ENCODE data around the gene THRB. TPM values are rescaled to one million over a fixed set of nuclear protein-coding genes. Genes with fewer than 3 reads are reported as not detected.

Gene THRB
- total and polyA plus RNA-seq, 10 donors = 1.00 to 26.6 (median 16.2) TPM

- 86 to 98% (median 94%) methylated on average over 2 of the region's 2 CpGs for WGBS, 5 donors
- H3K4me3 ChIP-seq = no peak overlapping the region
- H3K36me3 ChIP-seq = no peaks in the 10 kb centered on the region
- H3K9me3 ChIP-seq = no peaks in the 10 kb centered on the region
- no peak overlapping the region for H3K27ac ChIP-seq
- intact Hi-C loops (cut with DNase I; ENCODE audit: low total_unique reads) = no loop called here
- H3K27me3 ChIP-seq (replicated peaks in 1 of 7) = no peaks in the 10 kb centered on the region
- TF ChIP-seq POLR2A (IDR thresholded peaks at IDR 0.05) (no peak), POLR2AphosphoS5 (IDR thresholded peaks at IDR 0.05) (no peak)
- TF ChIP-seq, protein P1, sequence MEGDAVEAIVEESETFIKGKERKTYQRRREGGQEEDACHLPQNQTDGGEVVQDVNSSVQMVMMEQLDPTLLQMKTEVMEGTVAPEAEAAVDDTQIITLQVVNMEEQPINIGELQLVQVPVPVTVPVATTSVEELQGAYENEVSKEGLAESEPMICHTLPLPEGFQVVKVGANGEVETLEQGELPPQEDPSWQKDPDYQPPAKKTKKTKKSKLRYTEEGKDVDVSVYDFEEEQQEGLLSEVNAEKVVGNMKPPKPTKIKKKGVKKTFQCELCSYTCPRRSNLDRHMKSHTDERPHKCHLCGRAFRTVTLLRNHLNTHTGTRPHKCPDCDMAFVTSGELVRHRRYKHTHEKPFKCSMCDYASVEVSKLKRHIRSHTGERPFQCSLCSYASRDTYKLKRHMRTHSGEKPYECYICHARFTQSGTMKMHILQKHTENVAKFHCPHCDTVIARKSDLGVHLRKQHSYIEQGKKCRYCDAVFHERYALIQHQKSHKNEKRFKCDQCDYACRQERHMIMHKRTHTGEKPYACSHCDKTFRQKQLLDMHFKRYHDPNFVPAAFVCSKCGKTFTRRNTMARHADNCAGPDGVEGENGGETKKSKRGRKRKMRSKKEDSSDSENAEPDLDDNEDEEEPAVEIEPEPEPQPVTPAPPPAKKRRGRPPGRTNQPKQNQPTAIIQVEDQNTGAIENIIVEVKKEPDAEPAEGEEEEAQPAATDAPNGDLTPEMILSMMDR (IDR thresholded peaks at IDR 0.05 in 8 of 11, conservative IDR thresholded peaks at IDR 0.05 in 3 of 11) = no peak
- H3K4me1 ChIP-seq = no peaks in the 10 kb centered on the region
- no peak for DNase-seq
These were observed 109.5 kb downstream of the THRB start for GRCh38 chr3:24385012-24385615.

DNA sequence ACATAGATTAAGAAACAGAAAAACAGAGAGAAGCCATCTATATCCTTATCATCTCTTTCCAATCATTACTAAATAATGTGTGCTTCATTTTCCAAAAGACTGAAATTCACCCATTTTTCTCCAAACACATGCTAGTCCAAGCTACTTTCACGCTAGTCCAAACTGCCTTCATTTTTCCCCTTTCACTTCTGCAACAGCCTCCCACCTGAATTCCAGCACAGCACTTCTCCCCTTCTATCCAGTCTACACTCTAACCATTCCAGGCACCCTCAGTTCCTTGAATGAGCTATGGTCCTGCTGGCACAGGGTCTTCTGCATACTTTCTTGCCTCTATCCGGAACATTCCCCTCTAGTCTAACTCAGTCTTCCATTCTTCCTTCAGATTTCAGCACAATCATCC is 112.0 kb downstream of the THRB start:
- no peak for TF ChIP-seq POLR2AphosphoS5 (IDR thresholded peaks at IDR 0.05)
- TF ChIP-seq, protein P1 (IDR thresholded peaks at IDR 0.05 in 8 of 11, conservative IDR thresholded peaks at IDR 0.05 in 3 of 11) = no peak
- TF ChIP-seq POLR2A (IDR thresholded peaks at IDR 0.05) = no peak
- Histone ChIP-seq H3K27ac (no peak overlapping the region), H3K9me3 (no peaks in the 10 kb centered on the region), H3K36me3 (no peaks in the 10 kb centered on the region), H3K4me3 (no peak overlapping the region), H3K27me3 (replicated peaks in 1 of 7) (no peaks in the 10 kb centered on the region), H3K4me1 (no peaks in the 10 kb centered on the region)
- intact Hi-C loops (cut with DNase I; ENCODE audit: low total_unique reads) = no loop called here
- WGBS, 5 donors = 93 to 97% (median 95%) methylated on average over 2 of the region's 2 CpGs
- no peak for DNase-seq

DNA sequence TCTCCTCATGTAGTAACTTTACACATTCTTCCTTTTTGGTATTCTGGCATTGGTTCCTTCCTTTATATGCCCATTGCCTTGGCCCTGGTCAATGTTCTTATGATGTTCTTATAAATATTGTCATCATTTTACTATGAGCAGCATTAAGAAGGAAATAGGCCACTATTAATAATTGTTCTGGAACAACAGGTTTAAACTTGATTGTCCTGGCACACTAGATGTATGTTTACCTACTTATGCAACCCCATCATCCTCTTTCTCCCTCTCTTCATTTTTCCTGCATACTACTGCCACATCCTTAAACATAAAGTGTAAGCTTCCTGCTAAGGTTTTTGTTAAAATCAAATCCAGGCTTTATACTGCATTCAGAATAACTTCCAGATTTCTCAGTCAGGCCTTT is 114.7 kb downstream of the THRB start:
- no peak for DNase-seq
- H3K36me3 ChIP-seq = no peaks in the 10 kb centered on the region
- TF ChIP-seq POLR2A (IDR thresholded peaks at IDR 0.05) (no peak), POLR2AphosphoS5 (IDR thresholded peaks at IDR 0.05) (no peak)
- TF ChIP-seq, protein P1 (IDR thresholded peaks at IDR 0.05 in 8 of 11, conservative IDR thresholded peaks at IDR 0.05 in 3 of 11) = no peak
- H3K9me3 ChIP-seq = no peaks in the 10 kb centered on the region
- H3K4me3 ChIP-seq = no peak overlapping the region
- H3K27me3 ChIP-seq (replicated peaks in 1 of 7) = no peaks in the 10 kb centered on the region
- no peaks in the 10 kb centered on the region for H3K4me1 ChIP-seq
- H3K27ac ChIP-seq = no peak overlapping the region
- intact Hi-C loops (cut with DNase I; ENCODE audit: low total_unique reads) = no loop called here

DNA sequence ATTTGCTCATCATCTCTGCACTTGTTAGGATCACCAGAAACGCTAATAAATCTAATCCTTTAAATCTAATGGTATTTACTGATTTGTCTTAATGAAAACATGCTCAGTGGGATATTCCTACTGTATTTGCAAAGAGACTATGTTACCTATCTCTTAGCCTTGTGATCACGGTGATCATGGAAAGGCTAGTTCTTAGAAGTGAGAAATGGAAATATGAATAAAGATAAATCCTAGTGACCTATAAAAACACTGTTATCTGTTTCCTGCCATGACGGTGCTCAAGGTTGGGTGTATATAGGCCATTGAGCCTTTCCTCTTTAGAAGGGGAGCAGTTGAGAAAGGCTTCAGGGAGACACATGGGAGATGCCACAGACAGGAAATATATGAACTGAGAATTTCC is 116.3 kb downstream of the THRB start:
- no peaks in the 10 kb centered on the region for H3K36me3 ChIP-seq
- H3K4me3 ChIP-seq = no peak overlapping the region
- no peak for DNase-seq
- TF ChIP-seq POLR2AphosphoS5 (IDR thresholded peaks at IDR 0.05) = no peak
- no peaks in the 10 kb centered on the region for H3K4me1 ChIP-seq
- no peak overlapping the region for H3K27ac ChIP-seq
- no peaks in the 10 kb centered on the region for H3K27me3 ChIP-seq (replicated peaks in 1 of 7)
- 67 to 78% (median 73%) methylated on average over 3 of the region's 3 CpGs for WGBS, 5 donors
- H3K9me3 ChIP-seq = no peaks in the 10 kb centered on the region
- intact Hi-C loops (cut with DNase I; ENCODE audit: low total_unique reads) = no loop called here
